GM18508 (cell line): ENCODE measurements around the gene LMX1B.

Experiments
- ATAC-seq: cut with Tn5 transposase; IDR thresholded peaks from one replicate; pipeline ENCODE4 v1.9.1; 2021; ENCODE audit warnings: moderate number of reproducible peaks; ENCODE audit not compliant: insufficient read depth, unreplicated experiment

The LMX1B gene

DNA sequence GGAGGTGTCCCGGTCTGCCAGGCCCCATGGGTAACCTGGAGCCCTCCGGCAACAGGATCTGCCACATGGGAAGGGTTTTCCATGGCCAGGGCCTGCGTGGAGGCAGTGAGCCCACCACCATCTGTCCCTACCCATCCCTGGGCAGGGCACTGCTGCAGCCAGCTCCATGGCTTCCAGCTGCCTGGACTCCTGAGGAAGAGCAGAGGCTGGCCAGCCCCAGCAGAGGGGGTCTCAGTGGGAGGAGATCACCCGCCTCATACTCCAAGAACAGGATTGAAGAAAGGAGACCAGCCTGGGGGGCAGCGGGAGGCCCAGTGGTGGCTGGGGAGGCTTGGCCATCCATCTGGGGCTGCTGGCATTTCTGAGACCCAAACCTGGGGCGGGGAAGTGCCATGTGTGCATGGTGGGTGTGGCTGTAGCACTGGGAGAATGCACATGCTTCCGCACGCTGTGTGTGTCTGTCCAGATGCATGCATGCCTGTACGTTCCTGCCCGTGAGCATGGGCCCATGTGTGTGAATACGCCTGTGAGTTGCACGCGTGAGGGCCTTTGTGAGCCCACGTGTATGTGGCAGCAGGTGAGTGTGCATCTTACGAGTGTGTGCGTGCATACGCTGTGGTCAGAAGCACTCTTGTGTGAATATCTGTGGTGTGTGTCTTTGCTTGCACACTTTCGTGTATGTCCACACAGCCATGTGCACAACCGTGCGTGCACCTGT is 78.5 kb downstream of the LMX1B start:
- ATAC-seq, result no peak

GRCh38 chr9:126692759-126693427 is 79.2 kb downstream of the LMX1B start:
- ATAC-seq, result no peak

GRCh38 chr9:126693428-126693944 is 79.8 kb downstream of the LMX1B start:
- ATAC-seq, result no peak

DNA sequence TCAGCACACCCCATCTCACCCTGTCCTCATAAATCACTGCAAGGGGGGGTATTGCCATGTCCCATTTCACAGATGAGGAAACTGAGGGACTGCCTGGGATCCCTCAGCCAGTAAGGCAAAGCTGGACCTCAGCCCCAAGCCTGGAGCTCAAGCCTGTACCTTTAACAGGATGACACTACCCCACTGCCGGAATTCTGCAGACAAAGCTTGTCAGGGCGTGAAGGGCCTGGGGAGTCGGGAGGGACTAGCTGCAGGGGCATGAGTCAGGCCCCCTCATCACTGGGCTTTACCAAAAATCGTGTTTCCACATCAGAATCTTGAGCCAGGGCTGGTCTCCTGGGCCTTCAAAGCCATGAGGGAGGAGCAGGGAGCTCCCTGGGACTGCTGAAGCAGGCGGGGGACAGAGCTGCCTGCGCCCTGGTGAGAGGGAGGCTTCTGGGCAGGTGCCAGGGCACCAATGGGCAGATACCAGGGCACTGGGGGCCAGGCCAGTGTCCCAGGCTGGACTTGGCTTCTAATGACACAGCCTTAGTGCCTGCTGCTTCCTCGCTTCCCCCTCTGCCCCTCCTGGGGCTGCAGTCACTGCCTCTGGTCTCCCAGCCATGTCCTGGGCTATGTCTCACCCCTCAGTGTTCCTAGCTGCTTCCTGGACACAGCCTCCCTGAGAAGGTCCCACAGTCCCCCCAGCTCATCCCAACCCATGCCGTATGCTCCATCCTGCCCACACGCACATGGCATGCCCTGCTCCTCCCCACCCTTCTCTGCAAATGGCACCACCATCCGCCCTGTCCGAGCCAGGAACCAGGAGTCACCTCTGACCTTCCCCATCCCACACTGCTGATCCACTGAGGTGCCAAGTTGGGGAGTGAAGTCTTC is 80.7 kb downstream of the LMX1B start:
- ATAC-seq, result no peak

GRCh38 chr9:126695186-126695585 is 81.5 kb downstream of the LMX1B start:
- ATAC-seq, result no peak

DNA sequence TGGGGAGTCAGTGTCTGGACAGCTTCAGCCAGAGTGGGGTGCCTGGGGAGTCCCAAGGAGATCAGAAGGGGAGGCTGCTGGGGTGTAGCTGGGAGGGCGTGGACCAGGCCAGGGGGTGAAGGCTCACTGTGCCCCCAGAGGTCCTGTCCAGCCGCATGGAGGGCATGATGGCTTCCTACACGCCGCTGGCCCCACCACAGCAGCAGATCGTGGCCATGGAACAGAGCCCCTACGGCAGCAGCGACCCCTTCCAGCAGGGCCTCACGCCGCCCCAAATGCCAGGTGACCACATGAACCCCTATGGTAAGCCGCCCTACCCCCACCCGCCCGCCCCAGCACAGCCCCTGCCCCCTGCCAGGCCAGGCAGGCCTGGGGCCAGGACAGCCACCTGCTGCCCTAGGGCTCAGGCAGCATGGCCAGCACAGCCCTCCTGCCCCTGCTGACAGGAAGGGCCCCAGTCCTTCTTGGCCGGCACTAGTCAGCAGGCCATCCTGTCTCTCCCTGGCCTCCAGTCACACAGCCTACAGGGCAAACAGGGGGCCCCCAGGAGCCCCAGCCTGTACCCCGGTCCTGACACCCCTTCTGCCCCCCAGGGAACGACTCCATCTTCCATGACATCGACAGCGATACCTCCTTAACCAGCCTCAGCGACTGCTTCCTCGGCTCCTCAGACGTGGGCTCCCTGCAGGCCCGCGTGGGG is 82.1 kb downstream of the LMX1B start:
- no peak for ATAC-seq

DNA sequence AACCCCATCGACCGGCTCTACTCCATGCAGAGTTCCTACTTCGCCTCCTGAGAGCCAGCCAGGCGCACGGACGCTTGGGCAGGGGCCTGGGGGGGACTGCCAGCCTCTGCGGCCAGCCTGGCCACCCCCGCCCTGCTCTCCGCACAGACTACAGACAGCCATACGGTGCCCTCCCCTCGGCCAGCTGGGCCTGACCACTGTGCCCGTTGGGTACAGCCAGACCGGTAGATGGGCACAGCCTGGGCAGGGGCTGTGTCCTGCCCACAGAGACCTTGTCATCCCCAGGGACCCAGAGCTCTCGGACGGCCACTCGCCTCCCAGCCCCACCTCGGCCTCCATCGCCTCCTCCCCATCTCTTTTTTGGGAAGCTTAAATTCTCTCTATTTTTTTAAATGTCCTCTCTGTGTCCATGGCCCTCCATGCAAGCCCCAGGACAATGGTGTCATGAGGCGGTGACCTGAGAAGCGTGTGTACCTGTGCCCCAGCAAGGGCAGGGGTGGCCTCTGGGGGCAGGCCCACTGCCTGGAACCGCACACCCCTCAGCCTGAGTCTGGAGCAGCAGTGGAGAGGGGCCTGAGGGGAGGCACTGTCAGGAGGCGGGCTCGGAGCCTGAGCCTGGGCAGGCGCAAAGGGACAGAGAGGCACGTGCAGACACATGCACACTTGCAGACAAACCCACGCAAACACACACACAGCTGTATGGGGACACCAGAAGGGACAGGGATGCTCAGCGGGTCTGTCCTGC is 82.8 kb downstream of the LMX1B start:
- ATAC-seq, result no peak

DNA sequence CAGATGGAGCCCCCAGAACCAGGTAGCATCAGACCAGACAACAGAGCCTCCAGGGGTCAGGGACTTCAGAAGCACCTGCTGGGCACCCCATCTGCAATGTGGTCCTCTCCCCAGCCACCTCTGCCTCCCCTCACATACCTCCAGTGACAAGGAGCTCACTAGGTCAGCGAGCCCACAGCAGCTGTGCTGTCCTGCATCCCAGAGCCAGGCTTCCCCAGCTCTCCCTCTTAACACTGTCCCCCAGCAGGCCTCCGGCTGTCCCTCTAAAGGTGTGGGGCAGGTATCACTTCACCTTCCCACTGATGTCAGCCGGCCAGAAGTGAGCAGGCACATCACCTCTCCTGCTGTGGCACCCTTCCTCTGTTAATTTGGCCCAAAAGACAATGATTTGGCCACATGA is 83.6 kb downstream of the LMX1B start:
- ATAC-seq, result no peak

- no peak for ATAC-seq
Observed at GRCh38 chr9:126698251-126698650, 84.5 kb downstream of the LMX1B start.

DNA sequence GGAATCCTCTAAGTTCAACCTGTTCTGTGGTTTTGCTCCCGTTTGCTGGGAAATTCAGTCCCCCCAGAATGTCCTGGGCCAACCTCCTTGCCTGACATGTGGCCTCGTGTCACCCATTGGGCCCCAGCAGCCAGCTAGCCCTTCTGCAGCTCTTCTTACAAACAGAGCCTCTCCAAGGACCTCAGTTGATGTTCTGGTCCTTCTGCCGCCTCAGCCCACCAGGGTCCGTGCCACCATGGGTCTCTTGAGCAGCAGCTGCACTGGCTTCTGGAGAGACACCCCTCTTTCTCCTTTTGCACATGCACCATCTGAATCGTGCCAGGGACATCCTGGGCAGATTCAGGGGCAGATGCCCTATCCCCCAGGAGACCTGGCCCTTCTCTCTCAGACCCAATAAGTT is 85.0 kb downstream of the LMX1B start:
- ATAC-seq, result no peak

DNA sequence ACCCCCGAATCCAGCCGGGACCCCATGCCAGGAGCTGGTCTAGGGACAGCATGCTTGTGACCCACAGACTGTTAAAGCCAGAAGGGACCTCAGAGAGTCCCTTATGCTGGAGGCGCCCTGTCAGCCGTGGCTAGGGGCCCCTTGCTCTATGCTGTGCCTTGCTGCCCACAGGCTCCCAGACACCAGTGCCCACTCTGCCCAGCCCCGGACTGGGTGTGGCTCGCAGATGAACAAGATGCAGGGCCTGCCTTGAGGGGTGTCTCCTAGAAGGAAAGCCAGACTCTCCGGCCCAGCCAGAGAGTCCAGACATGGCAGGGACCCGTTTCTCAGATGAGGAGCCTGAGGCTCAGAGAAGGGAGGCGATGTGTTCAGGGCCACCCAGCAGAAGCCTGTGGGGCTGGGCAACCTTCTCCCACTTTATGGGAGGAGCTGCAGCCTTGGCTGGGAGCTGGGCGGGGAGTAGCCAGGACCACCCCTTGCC is 85.7 kb downstream of the LMX1B start:
- ATAC-seq, result no peak

DNA sequence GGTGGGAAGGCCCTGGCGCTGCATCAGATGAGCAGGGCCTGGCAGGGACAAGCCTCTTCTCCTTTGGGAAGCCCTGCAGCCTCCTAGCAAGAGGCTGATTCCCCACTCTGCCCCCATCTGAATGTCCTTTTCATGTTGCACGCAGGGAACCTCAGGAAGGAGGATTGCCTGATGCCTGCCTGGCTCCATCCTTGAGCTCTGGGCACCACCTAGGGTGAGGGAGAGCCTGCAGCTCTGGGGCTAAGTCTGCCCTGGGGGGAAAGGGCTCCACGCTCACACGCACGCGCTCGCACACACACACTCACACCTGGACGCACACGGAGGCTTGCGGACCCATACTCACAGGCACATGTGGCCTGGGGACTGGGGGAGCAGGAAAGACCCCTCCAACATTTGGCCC is 86.6 kb downstream of the LMX1B start:
- ATAC-seq, result no peak

DNA sequence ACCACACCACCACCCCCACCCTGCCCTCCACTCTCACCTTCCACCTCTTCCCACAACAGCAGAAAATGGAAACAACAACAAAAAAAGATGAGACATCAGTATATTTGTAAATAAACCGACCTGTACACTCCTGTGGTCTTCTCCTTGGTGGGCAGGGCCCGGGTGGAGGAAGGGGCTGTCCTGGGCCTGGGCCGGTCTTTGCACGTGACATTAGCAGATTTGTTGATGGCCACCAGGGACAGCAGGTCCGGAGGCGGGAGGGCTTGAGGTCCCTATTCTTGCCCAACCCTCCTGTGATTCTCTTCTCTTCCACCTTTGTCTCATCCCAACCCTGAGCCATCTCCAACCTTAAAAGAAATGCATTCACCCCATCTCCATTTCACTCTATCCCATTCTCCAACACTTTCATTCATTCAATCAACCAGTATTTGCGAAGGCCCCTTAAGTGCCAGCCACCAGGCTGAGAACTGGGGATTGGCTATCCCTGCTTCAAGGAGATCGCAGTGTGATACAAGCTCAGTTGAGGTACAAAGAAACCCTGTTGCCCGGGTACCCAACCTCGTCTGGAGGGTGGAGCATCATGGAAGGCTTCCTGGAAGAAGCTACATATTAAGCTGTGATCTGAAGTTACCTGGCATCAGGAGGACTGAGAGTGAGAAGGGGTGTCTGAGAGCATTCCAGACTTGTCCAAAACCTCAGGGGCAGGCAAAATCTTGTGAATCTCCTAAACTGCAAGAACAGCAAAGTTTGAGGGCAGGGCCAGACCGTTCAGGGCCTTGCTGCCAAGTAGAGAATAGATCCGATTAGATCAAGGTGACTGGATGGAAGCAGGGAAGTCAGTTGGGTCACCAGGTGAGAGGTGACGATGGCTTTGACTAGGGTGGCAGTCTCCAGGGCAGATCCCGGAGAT is 87.4 kb downstream of the LMX1B start:
- ATAC-seq, result no peak

DNA sequence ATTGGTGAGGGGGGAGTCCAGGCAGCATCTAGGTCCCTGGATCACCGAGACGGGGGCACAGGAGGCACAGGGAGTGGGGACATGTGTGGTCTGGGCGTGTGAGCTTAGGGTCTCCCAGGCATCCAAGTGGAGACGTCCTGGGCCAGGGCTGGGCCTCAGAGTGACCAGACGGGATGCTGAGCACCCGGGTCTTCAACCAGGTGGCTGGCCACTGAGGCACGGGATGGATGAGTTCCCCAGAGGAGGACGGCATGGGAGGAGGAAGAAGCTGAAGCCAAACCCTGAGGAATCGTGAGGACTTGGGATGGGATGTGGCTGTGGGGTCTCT is 88.0 kb downstream of the LMX1B start:
- ATAC-seq, result no peak

GRCh38 chr9:126702151-126703001 is 88.6 kb downstream of the LMX1B start:
- no peak for ATAC-seq

DNA sequence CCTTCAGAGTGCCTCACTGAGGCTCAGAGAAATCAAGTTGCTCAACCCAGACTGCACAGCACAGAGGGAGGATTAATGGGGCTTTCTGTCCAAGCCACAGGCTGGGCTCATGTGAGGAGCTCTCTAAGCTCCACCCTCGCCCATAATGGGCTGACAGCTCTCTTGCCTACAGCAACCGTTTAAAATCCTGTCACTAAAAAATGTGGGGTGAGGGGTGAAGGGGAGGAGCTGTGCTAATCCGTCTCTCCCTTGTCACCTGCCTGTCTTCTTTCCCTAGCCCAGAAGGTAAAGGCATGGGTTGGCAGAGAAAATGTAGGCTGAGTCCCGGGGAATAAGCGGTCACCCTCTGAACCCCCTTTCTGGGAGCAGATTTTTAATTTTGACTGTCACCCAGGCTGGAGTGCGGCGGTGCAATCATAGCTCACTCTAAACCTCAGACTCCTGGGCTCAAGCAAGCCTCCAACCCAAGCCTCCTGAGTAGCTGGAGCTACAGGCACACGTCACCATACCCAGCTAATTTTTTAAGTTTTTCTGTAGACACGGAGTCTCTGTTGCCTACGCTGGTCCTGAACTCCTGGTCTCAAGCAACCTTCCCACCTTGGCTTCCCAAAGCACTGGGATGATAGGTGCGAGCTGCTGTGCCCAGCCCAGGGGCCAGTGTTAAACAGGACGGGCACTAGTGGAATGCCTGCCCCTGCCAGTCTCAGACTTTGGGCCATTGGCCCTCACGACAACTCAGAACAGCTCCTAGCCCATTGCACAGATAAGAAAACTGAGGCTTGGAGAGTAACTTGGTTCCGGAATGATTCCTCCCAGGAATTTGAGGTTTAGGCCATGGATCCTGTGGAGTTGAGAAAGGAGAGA is 89.5 kb downstream of the LMX1B start:
- no peak for ATAC-seq

DNA sequence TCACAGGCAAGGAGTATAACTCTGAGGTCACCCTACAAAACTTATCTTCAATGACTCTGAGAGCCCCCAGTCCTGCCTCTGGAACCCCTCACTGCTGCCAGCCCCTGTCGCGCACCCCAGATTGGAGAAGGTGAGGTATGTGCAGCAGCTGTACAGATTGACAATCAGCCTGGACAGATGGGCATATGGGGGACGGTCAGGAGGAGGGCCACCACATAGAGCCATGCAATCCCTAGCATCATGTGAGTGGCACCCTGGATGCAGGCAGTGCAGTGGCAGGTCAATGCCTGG is 90.1 kb downstream of the LMX1B start:
- no peak for ATAC-seq
